ENCODE results near the gene FABP1. TPM values are rescaled to one million over a fixed set of nuclear protein-coding genes. Genes with fewer than 3 reads are reported as not detected.

The FABP1 gene
- total and polyA plus RNA-seq, 9 of the 15 experiments (the other 6 are each of a cell fraction or from before 2014, with no cell fraction given): 0.64 TPM; not detected in 8

DNA sequence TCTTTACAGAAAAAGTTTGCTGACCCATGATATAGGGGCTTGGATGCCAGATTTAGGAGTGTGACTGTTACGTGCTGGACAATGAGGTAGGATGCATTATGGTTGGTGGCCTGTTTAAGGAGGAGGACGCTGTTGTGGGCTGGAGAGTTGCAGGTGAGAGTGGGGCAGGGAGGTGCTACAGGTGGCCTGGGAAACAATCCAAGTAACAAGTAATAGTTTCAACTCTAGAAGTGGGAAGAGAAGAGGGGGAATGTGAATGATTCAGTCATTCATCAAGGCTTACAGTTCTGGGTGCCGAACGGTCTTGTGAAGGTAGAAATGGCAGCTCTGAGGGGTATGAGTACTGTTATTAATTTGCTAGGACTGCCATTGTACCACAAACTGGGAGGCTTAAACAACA lies 6.2 kb downstream of the FABP1 start:
- intact Hi-C loops (cut with micrococcal nuclease): no loop called here
- ChIA-PET CTCF (ENCODE audit: low intra/inter-chr PET ratio) (no interaction called here), POLR2A (no interaction called here)
- H3K36me3 ChIP-seq (ENCODE audit: control insufficient read depth, insufficient read depth, low read length): no peaks in the 10 kb centered on the region
- H3K4me1 ChIP-seq (replicated peaks in 1 of 2; ENCODE audit: control insufficient read depth in 2 of 2, insufficient read depth in 2 of 2, low read length in 2 of 2): no peaks in the 10 kb centered on the region
- peaks cover 2% of the 10 kb centered on the region; the same call in 1 of the 2 replicates for H4K20me1 ChIP-seq (replicated peaks; ENCODE audit: control insufficient read depth, insufficient read depth, low read length)
- no peak overlapping the region for H3K9ac ChIP-seq (ENCODE audit: insufficient read depth in 1 of 2, low read depth in 2 of 2, low read length in 2 of 2)
- H3K4me2 ChIP-seq (ENCODE audit: insufficient read depth, low read length): no peak overlapping the region
- no peaks in the 10 kb centered on the region for H3K79me2 ChIP-seq (ENCODE audit: control insufficient read depth, insufficient read depth, low read length)
- FAIRE-seq: no peak
- TF ChIP-seq MBD2 (IDR thresholded peaks at IDR 0.05; ENCODE audit: borderline replicate concordance, low read depth): no peak
- TF ChIP-seq MEF2A (IDR thresholded peaks at IDR 0.05; ENCODE audit: control insufficient read depth, low read depth, low read length): no peak
- TF ChIP-seq, protein P1, sequence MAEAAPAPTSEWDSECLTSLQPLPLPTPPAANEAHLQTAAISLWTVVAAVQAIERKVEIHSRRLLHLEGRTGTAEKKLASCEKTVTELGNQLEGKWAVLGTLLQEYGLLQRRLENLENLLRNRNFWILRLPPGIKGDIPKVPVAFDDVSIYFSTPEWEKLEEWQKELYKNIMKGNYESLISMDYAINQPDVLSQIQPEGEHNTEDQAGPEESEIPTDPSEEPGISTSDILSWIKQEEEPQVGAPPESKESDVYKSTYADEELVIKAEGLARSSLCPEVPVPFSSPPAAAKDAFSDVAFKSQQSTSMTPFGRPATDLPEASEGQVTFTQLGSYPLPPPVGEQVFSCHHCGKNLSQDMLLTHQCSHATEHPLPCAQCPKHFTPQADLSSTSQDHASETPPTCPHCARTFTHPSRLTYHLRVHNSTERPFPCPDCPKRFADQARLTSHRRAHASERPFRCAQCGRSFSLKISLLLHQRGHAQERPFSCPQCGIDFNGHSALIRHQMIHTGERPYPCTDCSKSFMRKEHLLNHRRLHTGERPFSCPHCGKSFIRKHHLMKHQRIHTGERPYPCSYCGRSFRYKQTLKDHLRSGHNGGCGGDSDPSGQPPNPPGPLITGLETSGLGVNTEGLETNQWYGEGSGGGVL (CRISPR knock-in tag; IDR thresholded peaks at IDR 0.05): no peak
- no peak for TF ChIP-seq TCF3 (CRISPR knock-in tag; IDR thresholded peaks at IDR 0.05)
- TF ChIP-seq NONO (IDR thresholded peaks at IDR 0.05; ENCODE audit: low read depth in 2 of 2, low read length in 1 of 2): no peak
- no peak for TF ChIP-seq ARHGAP35 (IDR thresholded peaks at IDR 0.05; ENCODE audit: partially characterized antibody)
- no peak for TF ChIP-seq ZNF224 (CRISPR knock-in tag; IDR thresholded peaks at IDR 0.05)
- TF ChIP-seq, protein P2, sequence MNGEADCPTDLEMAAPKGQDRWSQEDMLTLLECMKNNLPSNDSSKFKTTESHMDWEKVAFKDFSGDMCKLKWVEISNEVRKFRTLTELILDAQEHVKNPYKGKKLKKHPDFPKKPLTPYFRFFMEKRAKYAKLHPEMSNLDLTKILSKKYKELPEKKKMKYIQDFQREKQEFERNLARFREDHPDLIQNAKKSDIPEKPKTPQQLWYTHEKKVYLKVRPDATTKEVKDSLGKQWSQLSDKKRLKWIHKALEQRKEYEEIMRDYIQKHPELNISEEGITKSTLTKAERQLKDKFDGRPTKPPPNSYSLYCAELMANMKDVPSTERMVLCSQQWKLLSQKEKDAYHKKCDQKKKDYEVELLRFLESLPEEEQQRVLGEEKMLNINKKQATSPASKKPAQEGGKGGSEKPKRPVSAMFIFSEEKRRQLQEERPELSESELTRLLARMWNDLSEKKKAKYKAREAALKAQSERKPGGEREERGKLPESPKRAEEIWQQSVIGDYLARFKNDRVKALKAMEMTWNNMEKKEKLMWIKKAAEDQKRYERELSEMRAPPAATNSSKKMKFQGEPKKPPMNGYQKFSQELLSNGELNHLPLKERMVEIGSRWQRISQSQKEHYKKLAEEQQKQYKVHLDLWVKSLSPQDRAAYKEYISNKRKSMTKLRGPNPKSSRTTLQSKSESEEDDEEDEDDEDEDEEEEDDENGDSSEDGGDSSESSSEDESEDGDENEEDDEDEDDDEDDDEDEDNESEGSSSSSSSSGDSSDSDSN (IDR thresholded peaks at IDR 0.05; ENCODE audit: borderline replicate concordance in 1 of 2, low read depth in 2 of 2, low read length in 2 of 2): no peak
- TF ChIP-seq ARID2 (IDR thresholded peaks at IDR 0.05): no peak
- TF ChIP-seq MYBL2 (IDR thresholded peaks at IDR 0.05; ENCODE audit: low read depth): no peak
- TF ChIP-seq MYBL2 (CRISPR knock-in tag; IDR thresholded peaks at IDR 0.05; ENCODE audit: borderline replicate concordance): no peak
- TF ChIP-seq ZNF583 (CRISPR knock-in tag; IDR thresholded peaks at IDR 0.05): no peak
- no peak overlapping the region for H2AFZ ChIP-seq (ENCODE audit: low read depth, low read length)
- no peak for DNase-seq (ENCODE audit: extremely low read depth in 1 of 4, low spot score in 3 of 4)
- peaks cover 48 to 57% of the 10 kb centered on the region in 2 experiments for H3K27me3 ChIP-seq (ENCODE audit: control insufficient read depth in 2 of 2, insufficient read depth in 2 of 2, low read length in 2 of 2)
- no TSS peak for BruUV-seq (replicated peaks)
- in situ Hi-C loops (cut with MboI): no loop called here
- no peak overlapping the region for H3K27ac ChIP-seq (ENCODE audit: extremely low read depth, low read depth, low read length)
- ATAC-seq: no peak
- no peaks in the 10 kb centered on the region for H3K9me3 ChIP-seq (replicated peaks; ENCODE audit: control insufficient read depth, insufficient read depth, low read depth, low read length)
- 0% methylated on average over 2 of the region's 4 CpGs for WGBS (ENCODE audit: insufficient coverage, low coverage, missing lambda C conversion rate)
- no peak overlapping the region for H3K4me3 ChIP-seq
- H3K9me1 ChIP-seq (ENCODE audit: control insufficient read depth, insufficient read depth, low read length): peaks cover 2% of the 10 kb centered on the region

Measured in K562 (cell line).